Cardiac fibroblast (primary cell): Measurements from ENCODE around the gene BST1.
"Not testable (repeated sequence)": the region's sequence is repeated elsewhere in the genome, so short reads cannot be mapped to it uniquely, and the experiment has no call there.

Source experiments
- DNase-seq, 2 donors: peaks; one replicate each; pipeline versions ENCODE4 v3.0.0 to v3.0.0-alpha.2; 2010; ENCODE audit warnings: low read depth in 2 of 2
- H3K4me3 ChIP-seq, 2 donors: replicated peaks in 1 of 2; 1 replicate in 1 of 2; 2 replicates in 1 of 2; pipeline ENCODE4 v1.5.1; 2011; ENCODE audit warnings: low read depth in 2 of 2, low read length in 2 of 2, mild to moderate bottlenecking in 2 of 2, moderate library complexity in 1 of 2
- CTCF ChIP-seq: IDR thresholded peaks from one replicate; pipeline ENCODE4 v1.5.1; 2011; ENCODE audit warnings: low read depth, mild to moderate bottlenecking, low read length, inconsistent platforms

Gene BST1

GRCh38 chr4:15725608-15726007 lies 22.7 kb downstream of the BST1 start:
- peak in 1 of 2 donors; percentile 22 for DNase-seq
- TF ChIP-seq CTCF = no peak
- no peak overlapping the region for H3K4me3 ChIP-seq

GRCh38 chr4:15729910-15730533 lies 27.2 kb downstream of the BST1 start:
- peak; percentile 72 for TF ChIP-seq CTCF
- peak; percentile 63 to 64 for DNase-seq

GRCh38 chr4:15733061-15733460 lies 30.2 kb downstream of the BST1 start:
- DNase-seq = not testable (repeated sequence)

More at GRCh38 chr4:15729910-15730533, 27.2 kb downstream of the BST1 start:
- no peak overlapping the region for H3K4me3 ChIP-seq

GRCh38 chr4:15735536-15735935 lies 32.7 kb downstream of the BST1 start:
- no peak for TF ChIP-seq CTCF
- DNase-seq = no peak
- H3K4me3 ChIP-seq = no peak overlapping the region

More at GRCh38 chr4:15733061-15733460, 30.2 kb downstream of the BST1 start:
- H3K4me3 ChIP-seq = not testable (repeated sequence)

GRCh38 chr4:15736514-15737050 lies 33.7 kb downstream of the BST1 start:
- no peak overlapping the region for H3K4me3 ChIP-seq
- DNase-seq = no peak
- TF ChIP-seq CTCF = no peak

- no peak for DNase-seq
- no peak for TF ChIP-seq CTCF
- H3K4me3 ChIP-seq = no peak overlapping the region
These were observed 34.4 kb downstream of the BST1 start for GRCh38 chr4:15737255-15737654.

GRCh38 chr4:15738877-15739276 lies 36.0 kb downstream of the BST1 start:
- TF ChIP-seq CTCF = no peak
- H3K4me3 ChIP-seq = no peak overlapping the region
- no peak for DNase-seq
